Bone marrow (tissue), 2 donors: ENCODE results near the gene ARHGAP1.
A peak's percentile ranks its signal among the peaks of the same experiment; 100 is the strongest.

Source experiments
- DNase-seq, 2 donors: peaks; one replicate each; lab custom pipeline; 2025; lab: John Stamatoyannopoulos, UW

Gene ARHGAP1

GRCh38 chr11:46700241-46701077 is at the start of gene ARHGAP1, which contains the start of gene ZNF408:
ARHGAP1 (minus strand) TSS chr11:46700619; CDS start chr11:46696107, 4,512 bp downstream.
ZNF408 (plus strand) TSS chr11:46701031; CDS start chr11:46701048, 17 bp downstream.
- peak; percentile 93 to 99 for DNase-seq

GRCh38 chr11:46747150-46747549 is 46.7 kb upstream of the ARHGAP1 start:
- DNase-seq = no peak

- no peak for DNase-seq
Observed at GRCh38 chr11:46745995-46746394, 45.6 kb upstream of the ARHGAP1 start.

DNA sequence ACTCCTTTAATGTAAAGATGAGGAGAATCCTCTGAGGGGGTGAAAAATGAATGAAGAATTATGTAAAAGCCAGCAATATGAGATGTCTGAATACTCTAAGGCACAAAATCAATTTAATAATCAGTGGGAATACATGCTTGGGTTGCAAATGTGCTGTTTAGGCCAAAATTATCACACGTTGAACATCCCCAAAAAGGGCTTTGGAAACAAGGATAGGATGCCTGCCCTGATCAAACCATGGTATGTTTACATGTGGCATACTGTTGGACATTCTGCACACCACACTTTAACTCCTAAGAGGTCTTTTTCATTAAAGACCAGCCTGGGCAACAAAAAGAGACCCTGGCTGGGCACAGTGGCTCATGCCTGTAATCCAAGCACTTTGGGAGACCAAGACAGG is 44.9 kb upstream of the ARHGAP1 start:
- no peak for DNase-seq

GRCh38 chr11:46743693-46744339 is 43.4 kb upstream of the ARHGAP1 start:
- no peak for DNase-seq

- no peak for DNase-seq
Observed at GRCh38 chr11:46743043-46743442, 42.6 kb upstream of the ARHGAP1 start.

DNA sequence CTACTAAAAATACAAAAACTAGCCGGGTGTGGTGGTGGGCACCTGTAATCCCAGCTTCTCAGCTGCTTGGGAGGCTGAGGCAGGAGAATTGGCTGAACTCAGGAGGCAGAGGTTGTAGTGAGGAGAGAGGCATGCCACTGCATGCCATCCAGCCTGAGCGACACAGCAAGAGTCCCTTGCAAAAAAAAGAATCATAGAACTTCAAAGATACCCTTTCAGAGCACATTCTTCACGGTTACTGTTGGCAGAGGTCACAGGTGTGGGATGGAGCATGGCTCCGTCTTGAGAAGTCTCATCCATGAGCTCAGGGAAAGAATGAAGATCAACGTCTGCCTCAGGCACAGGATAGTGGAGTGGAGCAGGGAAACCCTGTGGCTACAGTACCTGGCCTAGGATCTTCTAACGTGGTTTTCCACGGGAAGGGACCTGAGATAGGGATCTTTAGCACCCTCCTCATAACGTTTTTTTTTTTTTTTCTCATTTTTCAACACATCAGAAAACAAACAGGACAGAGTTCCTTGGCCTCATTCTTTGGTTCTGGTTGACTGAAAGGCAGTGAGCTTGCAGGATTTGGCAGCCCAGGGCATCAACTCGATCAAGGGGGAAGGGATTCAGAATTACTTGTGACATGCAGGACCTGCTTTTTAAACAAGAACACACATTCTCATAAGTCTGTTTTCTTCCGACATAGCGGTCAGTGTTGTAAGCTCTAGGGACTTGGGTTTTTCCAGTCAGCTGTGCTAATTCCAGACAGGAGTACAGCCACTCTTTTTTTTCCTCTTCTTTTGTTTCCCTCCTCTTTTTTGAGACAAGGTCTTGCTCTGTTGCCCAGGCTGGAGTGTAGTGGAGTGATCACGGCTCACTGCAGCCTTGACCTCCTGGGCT is 41.4 kb upstream of the ARHGAP1 start:
- DNase-seq = no peak

- DNase-seq = no peak
Observed at GRCh38 chr11:46738887-46739286, 38.5 kb upstream of the ARHGAP1 start.

GRCh38 chr11:46737699-46738098 is 37.3 kb upstream of the ARHGAP1 start:
- no peak for DNase-seq

- no peak for DNase-seq
Observed at GRCh38 chr11:46736615-46737014, 36.2 kb upstream of the ARHGAP1 start.

DNA sequence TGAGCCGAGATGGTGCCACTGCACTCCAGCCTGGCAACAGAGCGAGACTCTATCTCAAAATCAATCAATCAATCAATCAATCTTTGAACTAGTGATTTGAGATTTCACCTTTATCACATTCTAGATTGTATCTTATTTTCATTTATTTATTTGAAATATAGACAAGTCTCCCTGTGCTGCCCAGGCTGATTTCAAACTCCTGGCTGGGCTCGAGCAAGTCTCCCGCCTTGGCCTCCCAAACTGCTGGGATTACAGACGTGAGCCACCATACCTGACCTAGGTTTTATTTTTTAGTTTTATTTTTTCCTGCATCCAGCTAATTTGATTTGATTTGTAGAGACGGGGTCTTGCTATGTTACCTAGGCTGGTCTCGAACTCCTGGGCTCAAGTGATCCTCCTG is 35.7 kb upstream of the ARHGAP1 start:
- DNase-seq = no peak

GRCh38 chr11:46733234-46733633 is 32.8 kb upstream of the ARHGAP1 start:
- no peak for DNase-seq

GRCh38 chr11:46731545-46731944 is 31.1 kb upstream of the ARHGAP1 start:
- no peak for DNase-seq

DNA sequence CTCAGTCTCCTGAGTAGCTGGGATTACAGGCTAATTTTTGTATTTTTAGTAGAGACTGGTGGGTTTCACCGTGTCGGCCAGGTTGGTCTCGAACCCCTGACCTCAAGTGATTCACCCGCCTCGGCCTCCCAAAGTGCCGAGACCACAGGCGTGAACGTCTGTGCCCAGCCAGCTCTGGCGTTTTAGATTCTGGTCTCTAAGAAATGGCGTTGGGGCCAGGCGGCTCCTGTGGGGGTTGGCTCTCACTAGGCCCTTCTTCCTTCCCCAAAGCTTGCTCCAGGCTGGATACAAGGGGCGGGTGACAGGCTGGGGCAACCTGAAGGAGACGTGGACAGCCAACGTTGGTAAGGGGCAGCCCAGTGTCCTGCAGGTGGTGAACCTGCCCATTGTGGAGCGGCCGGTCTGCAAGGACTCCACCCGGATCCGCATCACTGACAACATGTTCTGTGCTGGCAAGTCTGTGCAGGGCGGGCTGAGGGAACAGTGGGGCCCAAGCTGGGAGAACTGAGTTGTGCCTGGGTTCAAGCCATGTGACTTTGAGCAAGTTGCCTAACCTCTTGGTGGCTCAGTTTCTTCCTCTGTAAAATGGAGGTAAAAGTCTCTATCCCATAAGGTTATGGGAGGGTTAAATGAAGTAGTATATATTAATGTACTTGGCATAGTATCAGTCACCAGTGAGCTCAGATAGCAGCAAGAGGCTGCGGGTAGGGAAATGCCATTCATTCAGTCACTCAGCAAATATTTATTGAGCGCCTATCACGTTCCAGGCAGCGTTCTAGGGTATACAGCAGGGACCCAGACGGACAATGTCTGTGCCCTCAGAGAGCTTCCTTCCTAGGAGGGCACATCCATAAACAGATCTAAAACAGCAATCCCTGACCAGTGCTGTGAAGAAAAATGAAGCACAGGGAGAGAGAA is 28.9 kb upstream of the ARHGAP1 start:
- no peak for DNase-seq

DNA sequence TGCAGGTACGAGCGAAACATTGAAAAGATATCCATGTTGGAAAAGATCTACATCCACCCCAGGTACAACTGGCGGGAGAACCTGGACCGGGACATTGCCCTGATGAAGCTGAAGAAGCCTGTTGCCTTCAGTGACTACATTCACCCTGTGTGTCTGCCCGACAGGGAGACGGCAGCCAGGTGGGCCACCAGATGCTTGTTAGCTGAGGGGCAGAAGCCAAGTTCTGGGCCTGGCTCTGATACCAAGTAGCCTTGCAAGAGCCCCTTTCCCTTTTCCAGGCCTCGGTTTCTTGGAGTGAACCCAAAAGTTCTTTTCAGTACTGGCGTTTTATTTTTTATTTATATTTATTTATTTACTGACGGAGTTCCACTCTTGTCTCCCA is 28.2 kb upstream of the ARHGAP1 start:
- DNase-seq = no peak

- no peak for DNase-seq
Observed at GRCh38 chr11:46727952-46728658, 27.7 kb upstream of the ARHGAP1 start.

GRCh38 chr11:46726206-46726862 is 25.9 kb upstream of the ARHGAP1 start:
- DNase-seq = no peak

- DNase-seq = no peak
Observed at GRCh38 chr11:46725338-46726205, 25.2 kb upstream of the ARHGAP1 start.

DNA sequence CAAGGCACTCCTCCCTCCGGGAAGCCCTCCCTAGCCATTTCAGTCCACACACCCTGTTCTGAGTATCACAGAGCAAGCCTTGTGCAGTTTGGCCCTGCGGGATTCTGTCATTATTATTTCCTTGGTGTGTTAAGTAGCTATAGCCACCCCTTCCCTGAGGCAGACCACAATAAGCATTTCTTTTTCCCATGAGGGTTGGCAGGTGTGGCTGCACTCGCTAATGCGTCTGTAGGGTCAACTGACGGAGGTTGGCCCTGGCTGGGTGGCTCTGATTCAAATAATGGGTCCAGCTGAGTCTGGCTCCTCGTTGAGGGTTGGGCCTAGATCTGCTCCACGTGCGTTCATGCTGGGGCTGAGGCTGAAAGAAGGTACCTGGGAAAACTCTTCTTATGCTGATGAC is 23.7 kb upstream of the ARHGAP1 start:
- no peak for DNase-seq
